NCI-H446 (cell line): Measurements from ENCODE around the gene CDC42BPB.

Experiments used
- DNase-seq, 2 experiments: peaks; one replicate each; lab custom pipeline; 2025; lab: John Stamatoyannopoulos, UW

The CDC42BPB gene

GRCh38 chr14:102996941-102997340 is 60.4 kb downstream of the CDC42BPB start:
- no peak for DNase-seq

GRCh38 chr14:102994689-102995088 is 62.7 kb downstream of the CDC42BPB start:
- no peak for DNase-seq

DNA sequence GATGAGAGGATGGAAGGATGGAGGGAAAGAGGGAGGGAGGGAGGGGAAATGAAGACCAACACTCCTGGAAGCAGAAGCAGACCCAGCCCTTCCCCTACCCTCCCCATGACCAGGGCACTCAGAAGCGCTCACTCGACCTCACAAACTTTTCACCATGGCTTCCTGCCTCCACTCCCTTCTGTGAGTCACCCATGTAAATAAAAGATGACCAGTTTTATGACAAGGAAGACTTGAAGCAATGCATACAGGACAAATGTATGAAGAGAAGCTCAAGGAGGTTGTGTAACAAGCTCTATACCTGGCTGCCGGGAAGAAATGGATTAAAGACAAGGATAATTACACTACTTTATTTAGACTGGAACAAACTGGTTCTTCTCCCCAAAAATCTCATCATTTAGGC is 63.8 kb downstream of the CDC42BPB start:
- no peak for DNase-seq

DNA sequence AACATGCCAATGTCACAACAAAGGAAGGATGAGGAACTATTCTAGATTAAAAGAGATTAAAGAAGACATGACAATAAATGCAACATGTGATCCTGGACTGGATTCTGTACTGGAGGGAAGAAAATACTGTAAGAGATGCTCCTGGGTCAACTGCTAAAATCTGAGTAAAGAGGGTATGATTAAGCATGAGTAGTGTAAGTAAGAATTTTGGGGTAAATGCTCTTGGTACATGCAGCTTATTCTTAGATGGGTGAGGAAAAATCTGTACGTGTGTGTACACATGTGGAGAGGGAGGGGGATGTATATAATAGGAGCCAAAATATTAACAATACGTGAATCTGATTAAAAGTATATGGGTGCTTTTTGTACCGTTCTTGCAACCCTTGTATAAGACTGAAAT is 66.0 kb downstream of the CDC42BPB start:
- DNase-seq: no peak

DNA sequence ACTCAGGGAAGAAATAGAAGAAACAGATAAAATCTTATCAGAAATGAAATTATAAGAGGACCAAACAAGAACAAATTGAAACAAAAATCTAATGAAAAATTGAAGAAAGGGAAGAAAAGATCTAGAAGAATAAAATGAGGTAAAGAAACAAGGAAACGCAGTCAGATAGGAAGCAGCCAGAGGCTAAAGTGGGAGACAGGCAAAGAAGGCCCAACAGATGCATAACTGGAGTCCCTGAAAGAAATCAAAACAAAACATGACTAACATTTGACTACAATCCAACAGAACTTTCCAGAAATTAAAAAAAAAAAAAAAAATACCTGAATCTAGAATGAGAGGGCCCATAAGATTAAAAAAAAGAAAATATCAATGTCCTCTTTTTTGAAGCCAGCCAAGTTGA is 69.3 kb downstream of the CDC42BPB start:
- no peak for DNase-seq

GRCh38 chr14:102986810-102987579 is 70.4 kb downstream of the CDC42BPB start:
- no peak for DNase-seq

- no peak for DNase-seq
Observed at GRCh38 chr14:102985665-102986064, 71.7 kb downstream of the CDC42BPB start.

DNA sequence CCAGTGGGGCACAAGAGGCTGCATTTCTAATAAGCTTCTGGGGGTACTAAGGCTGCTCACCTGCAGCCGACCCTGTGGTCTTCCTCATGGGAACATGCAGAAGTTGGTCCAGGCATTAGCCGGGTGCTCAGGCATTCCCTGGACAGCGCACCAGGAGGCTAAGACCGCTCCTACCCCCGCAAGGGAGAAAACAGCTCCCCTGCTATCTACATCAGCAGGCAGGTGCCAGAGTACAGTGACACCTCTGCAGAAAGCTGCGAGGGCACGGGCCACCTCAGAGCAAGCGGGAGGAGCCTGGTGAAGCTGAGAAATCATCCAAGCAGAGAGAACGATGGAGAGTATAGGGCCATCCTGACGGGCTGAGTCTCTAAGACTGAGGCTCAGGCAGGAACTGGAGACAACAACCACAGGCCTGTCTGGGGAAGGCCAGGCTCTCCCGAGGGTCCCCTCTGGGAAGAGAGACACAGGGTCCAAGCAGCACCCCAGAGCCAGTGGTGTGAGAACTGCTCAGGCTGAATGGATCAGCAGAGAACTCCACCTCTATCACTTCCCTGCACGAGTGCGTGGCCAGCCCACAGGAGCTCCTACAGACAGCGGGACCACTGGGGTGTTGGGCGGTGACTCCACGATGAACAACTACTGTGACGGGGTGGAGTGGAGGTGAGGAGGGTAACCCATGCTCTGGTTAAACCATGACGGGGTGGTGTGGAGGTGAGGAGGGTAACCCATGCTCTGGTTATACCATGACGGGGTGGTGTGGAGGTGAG is 72.8 kb downstream of the CDC42BPB start:
- DNase-seq: no peak

GRCh38 chr14:102983496-102983895 is 73.9 kb downstream of the CDC42BPB start:
- no peak for DNase-seq

- no peak for DNase-seq
Observed at GRCh38 chr14:102982852-102983470, 74.4 kb downstream of the CDC42BPB start.

GRCh38 chr14:102980409-102980810 is 76.9 kb downstream of the CDC42BPB start:
- no peak for DNase-seq

- DNase-seq: no peak
Observed at GRCh38 chr14:102979406-102979805, 77.9 kb downstream of the CDC42BPB start.

- no peak for DNase-seq
Observed at GRCh38 chr14:102977475-102977874, 79.9 kb downstream of the CDC42BPB start.

DNA sequence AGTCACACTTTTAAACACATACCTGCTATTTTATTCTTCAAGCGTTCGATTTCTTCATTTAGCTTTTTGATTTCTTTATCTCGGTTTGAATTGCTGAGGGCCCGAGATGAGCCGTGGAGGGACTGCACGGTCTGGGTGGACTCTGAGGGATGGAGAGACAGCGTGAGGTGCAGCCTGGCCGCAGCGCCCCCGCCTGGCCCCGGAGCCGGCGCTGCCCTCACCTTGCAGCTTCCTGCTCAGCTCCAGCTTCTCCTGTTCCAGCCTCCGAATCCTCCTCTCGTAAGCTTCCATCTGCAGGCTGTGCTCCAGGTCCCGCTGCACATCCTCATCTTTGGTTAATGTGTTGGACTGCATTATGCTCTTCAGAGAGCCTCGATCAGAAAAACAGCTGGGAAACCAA is 81.7 kb downstream of the CDC42BPB start:
- no peak for DNase-seq

DNA sequence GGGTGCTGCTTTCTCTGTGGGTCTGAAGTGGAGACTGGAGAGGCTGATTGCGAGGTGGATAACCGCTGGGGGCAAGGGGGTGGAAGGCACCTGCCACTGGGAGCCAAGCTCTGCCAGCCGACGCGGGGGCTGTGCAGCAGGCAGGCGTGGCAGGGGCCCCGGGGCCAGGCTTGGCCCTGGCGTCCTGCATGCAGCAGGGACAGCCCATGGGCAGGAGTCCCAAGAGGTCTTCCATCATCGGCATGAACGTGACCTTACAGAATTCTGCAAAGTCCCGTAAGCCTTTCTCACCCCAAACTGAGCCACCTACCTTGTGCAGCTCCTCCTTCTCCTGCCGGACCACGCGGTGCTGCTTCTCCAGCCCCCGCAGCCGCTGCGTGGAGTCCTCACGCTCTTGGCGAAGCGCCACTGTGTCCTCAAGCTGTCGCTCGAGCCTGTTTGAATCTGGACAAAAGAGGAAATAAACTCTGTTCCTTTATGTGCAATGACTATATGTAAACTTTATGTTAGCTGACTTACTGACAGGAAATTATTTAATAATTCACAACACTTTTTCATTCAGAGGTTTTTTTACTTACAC is 83.6 kb downstream of the CDC42BPB start:
- no peak for DNase-seq

DNA sequence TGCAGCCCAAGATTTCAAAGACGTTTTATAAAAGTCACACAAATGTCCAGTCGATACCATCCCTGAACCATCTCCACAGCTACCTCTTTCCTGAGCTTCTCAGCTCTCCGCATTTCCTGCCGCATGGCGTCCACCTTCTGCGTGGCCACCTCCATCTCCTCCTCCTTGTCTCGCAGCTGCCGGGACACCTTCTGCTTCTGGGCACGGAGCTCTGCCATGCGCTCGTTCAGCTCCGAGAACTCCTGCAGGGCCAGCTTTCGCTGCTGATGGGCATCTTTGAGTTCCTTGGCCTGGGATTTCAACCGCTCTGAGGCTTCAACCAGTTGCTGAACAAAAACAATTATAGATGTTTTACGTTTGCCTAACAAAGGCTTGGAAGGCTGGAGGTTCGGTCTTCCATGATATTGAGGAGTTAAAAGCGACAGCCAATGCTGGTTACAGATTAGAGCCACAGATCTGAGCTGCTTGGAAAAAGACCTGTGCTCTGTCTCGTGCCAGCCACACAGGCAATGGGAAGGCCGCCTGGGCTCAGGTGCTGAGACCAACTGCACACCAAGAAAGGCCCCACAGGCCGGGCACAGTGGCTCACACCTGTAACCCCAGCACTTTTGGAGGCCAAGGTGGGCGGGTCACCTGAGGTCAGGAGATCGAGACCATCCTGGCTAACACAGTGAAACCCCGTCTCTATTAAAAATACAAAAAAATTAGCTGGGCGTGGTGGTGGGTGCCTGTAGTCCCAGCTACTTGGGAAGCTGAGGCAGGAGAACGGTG is 85.3 kb downstream of the CDC42BPB start:
- DNase-seq: no peak

GRCh38 chr14:102971314-102971713 is 86.0 kb downstream of the CDC42BPB start:
- DNase-seq: no peak

- no peak for DNase-seq
Observed at GRCh38 chr14:102970496-102970895, 86.9 kb downstream of the CDC42BPB start.

DNA sequence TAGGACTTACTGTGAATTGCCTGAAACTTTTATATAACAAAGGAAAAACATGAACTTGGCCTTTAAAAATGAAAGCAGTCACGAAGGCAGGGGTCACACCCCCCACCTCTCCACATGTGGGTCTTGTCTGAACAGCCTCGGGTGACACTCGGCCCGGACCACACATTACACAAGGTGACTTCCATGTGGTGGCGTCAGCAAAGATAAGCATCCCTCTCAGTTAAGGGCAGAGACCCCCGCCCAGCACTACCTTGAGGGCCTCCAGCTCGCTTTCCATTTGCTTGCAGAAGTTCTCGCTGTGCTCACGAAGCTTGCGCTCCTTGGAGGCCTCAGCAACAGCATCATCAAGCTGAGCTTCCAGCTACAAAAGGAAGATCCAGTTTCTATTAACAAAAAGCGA is 87.4 kb downstream of the CDC42BPB start:
- DNase-seq: no peak

- DNase-seq: no peak
Observed at GRCh38 chr14:102969060-102969791, 88.1 kb downstream of the CDC42BPB start.

DNA sequence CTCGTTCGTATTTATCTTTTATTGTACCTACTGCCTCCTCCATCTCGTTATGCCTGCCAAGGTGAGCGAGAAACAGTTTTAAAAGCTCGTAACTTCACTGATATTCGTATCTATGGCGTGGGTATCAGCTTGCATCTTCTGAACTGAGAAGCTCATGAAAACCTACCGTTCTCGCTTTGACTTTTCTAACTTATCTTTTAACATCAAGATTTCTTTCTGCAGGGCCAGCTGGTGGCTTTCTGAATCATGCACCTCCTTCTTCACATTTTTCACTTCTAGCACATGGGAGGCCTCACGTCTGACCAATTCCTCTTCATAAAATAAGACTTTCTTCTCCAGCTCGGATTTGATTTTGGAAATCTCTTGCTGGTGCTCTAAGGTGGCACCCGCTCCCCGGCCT is 89.0 kb downstream of the CDC42BPB start:
- no peak for DNase-seq
